Duodenal mucosa (tissue), 2 donors: ENCODE data around the gene HECTD4.

Source experiments
- H3K27ac ChIP-seq: one replicate; pipeline ENCODE4 v1.7.0; 2013; ENCODE audit warnings: low read depth, low read length
- H3K27me3 ChIP-seq, 2 donors: one replicate each; pipeline ENCODE4 v1.7.0; 2013; ENCODE audit warnings: low read length in 2 of 2, control low read depth in 1 of 2; ENCODE audit not compliant: insufficient read depth in 2 of 2, control insufficient read depth in 1 of 2
- H3K36me3 ChIP-seq, 2 donors: one replicate each; pipeline ENCODE4 v1.7.0; 2013; ENCODE audit warnings: low read length in 2 of 2, control low read depth in 1 of 2; ENCODE audit not compliant: insufficient read depth in 2 of 2, control insufficient read depth in 1 of 2
- H3K4me1 ChIP-seq, 2 donors: one replicate each; pipeline ENCODE4 v1.7.0; 2013; ENCODE audit warnings: low read length in 2 of 2, control low read depth in 1 of 2; ENCODE audit not compliant: insufficient read depth in 2 of 2, control insufficient read depth in 1 of 2
- H3K4me3 ChIP-seq, 2 donors: one replicate each; pipeline ENCODE4 v1.7.0; 2013; ENCODE audit warnings: low read length in 2 of 2, low read depth in 1 of 2
- H3K9ac ChIP-seq, 2 donors: one replicate each; pipeline ENCODE4 v1.7.0; 2013; ENCODE audit warnings: low read length in 2 of 2, low read depth in 1 of 2
- H3K9me3 ChIP-seq, 2 donors: one replicate each; pipeline ENCODE4 v1.7.0; 2013; ENCODE audit warnings: low read length in 2 of 2, control low read depth in 1 of 2; ENCODE audit not compliant: control insufficient read depth in 1 of 2

The HECTD4 gene

GRCh38 chr12:112134731-112135130 is 247.5 kb downstream of the HECTD4 start:
- Histone ChIP-seq H3K9me3 (no peaks in the 10 kb centered on the region), H3K27ac (no peak overlapping the region), H3K36me3 (peaks cover 13 to 44% of the 10 kb centered on the region in 2 donors), H3K27me3 (no peaks in the 10 kb centered on the region), H3K4me1 (peaks cover 16 to 17% of the 10 kb centered on the region in 2 donors), H3K9ac (no peak overlapping the region), H3K4me3 (no peak overlapping the region)

DNA sequence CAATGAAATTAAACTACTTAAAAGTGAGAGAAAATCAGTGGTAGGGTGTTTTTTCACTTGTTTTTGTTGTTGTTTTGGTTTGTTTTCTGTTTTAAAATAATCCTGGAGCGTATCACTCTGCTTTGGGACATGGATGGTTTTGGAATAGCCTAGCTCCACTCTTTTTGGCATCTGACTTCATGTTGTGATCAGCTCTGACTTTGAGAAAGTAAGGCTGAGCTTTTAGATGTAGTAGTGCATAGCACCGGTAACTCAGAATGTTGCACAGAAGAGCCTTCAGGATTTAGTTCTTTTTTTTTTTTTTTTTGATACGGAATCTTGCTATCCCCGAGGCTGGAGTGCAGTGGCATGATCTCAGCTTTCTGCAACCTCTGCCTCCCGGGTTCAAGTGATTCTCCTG is 248.8 kb downstream of the HECTD4 start:
- Histone ChIP-seq H3K9ac (no peak overlapping the region), H3K9me3 (no peaks in the 10 kb centered on the region), H3K27ac (no peak overlapping the region), H3K36me3 (peaks cover 13 to 33% of the 10 kb centered on the region in 2 donors), H3K4me3 (no peak overlapping the region), H3K27me3 (no peaks in the 10 kb centered on the region), H3K4me1 (peaks cover 18 to 22% of the 10 kb centered on the region in 2 donors)

DNA sequence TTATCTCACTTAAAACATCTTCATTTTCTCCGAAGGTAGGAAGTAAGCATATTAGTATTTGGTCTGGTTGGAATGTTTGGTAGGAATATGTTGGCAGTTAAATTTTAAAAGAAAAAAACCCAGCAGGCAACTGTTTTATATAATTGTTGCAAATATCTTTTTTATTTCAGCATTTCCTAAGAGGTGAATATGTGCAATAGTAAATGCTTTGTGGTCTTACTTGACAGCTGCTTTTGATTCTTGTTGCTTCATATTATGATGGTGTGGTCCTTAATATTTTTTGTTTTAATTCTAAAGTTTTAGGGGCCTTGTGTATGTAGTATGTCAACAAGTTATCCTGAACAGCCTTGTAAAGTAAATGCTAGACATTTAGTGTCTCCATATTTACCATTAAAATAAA is 250.5 kb downstream of the HECTD4 start:
- peaks cover 22 to 27% of the 10 kb centered on the region in 2 donors for H3K4me1 ChIP-seq
- H3K4me3 ChIP-seq: no peak overlapping the region
- H3K36me3 ChIP-seq: peaks cover 11 to 18% of the 10 kb centered on the region in 2 donors
- H3K9me3 ChIP-seq: no peaks in the 10 kb centered on the region
- H3K27me3 ChIP-seq: no peaks in the 10 kb centered on the region
- H3K9ac ChIP-seq: no peak overlapping the region
- H3K27ac ChIP-seq: no peak overlapping the region

DNA sequence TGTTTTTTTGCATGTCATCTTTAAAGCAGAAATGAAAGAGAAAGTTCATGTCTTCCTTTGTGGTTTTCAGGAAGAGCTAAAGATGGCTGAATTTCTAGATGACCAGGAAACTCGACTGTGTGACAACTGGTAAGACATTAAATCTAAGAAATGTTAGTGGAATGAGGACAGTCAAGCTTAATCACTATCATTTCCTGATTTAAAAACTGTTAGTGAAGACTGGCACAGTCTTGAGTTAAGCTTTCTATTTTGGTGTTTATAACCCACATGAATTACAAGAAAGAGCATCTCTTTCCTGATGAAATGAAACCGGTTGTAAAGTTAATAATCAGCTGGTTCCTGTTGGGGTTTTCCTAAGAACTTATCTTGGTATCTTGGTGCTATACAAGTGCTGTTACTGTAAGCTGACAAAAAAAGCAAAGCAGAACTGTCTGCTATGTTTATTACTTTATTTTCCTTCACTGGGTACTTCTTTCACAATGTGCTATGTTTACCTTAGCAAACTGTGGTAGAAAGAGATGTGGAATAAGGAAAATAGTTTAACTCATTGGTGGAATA is 251.7 kb downstream of the HECTD4 start:
- Histone ChIP-seq H3K27ac (peak overlapping the region; percentile 59), H3K4me1 (peaks cover 28 to 34% of the 10 kb centered on the region in 2 donors), H3K4me3 (peak overlapping the region; percentile 36 to 67), H3K9ac (peak overlapping the region; percentile 15 to 52), H3K36me3 (peaks cover 8% of the 10 kb centered on the region in 2 donors), H3K9me3 (no peaks in the 10 kb centered on the region), H3K27me3 (no peaks in the 10 kb centered on the region)

DNA sequence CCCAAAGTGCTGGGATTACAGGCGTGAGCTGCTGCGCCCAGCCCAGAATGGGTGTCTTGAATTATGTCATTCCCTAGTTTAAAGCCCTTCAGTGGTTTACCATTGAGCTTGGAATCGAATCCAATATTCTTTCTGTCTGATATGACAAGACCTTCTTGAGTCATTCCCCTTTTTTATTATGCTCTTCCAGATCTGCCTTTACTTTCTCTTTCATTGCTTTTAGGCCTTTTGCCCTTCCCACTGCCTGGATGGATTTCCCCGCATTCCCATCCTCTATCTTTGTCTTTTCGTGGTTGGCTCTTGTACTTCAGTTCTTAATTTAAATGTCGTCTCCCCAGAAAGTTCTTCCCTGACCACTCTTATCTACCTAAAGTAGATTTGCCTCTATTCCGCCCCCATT is 255.3 kb downstream of the HECTD4 start:
- Histone ChIP-seq H3K27ac (no peak overlapping the region), H3K9me3 (no peaks in the 10 kb centered on the region), H3K27me3 (no peaks in the 10 kb centered on the region), H3K4me1 (peaks cover 47 to 49% of the 10 kb centered on the region in 2 donors), H3K4me3 (peak overlapping the region; percentile 83 to 94), H3K36me3 (no peaks in the 10 kb centered on the region), H3K9ac (peak overlapping the region in 1 of 2 donors; percentile 84)

DNA sequence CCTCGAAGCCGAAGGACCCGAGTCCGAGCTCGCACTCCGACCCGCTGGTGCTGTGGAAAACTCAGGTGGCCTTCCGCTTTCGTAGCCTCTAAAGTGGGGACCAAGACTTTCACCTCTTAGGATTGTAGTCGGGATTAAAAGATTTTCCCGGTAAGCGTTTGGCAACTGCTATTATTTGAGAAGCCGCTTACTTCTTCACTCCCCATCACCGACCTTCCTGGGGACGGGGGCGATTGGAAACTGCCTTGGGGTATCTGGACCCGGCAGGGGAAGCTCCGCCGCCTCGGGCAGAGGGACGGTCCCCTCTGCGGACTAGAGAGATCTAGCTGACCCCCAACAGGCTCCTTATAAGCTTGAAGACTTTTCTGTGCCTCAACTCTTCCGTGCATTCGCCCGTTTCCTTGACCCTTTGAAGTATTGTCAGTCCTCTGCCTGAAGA is 256.2 kb downstream of the HECTD4 start:
- Histone ChIP-seq H3K9me3 (no peaks in the 10 kb centered on the region), H3K36me3 (no peaks in the 10 kb centered on the region), H3K9ac (peak overlapping the region; percentile 84 to 96), H3K27ac (peak overlapping the region; percentile 88), H3K4me3 (peak overlapping the region; percentile 83 to 94), H3K4me1 (peaks cover 42 to 46% of the 10 kb centered on the region in 2 donors), H3K27me3 (no peaks in the 10 kb centered on the region)

- Histone ChIP-seq H3K4me1 (peaks cover 36 to 40% of the 10 kb centered on the region in 2 donors), H3K4me3 (peak within 1 kb of the TSS; percentile 83 to 94), H3K9ac (peak within 1 kb of the TSS; percentile 84 to 96), H3K27ac (peak within 1 kb of the TSS; percentile 88), H3K36me3 (no peaks in the 10 kb centered on the region), H3K9me3 (no peaks in the 10 kb centered on the region), H3K27me3 (no peaks in the 10 kb centered on the region)
Measured at GRCh38 chr12:112125250-112125999, 256.8 kb downstream of the HECTD4 start, which contains the start of gene TRAFD1. Gene TRAFD1 (plus strand): TSS chr12:112125560. CDS start chr12:112130523, 4,963 bp downstream.

- Histone ChIP-seq H3K4me3 (peak overlapping the region; percentile 83 to 94), H3K36me3 (no peaks in the 10 kb centered on the region), H3K9ac (no peak overlapping the region), H3K9me3 (no peaks in the 10 kb centered on the region), H3K4me1 (peaks cover 34 to 36% of the 10 kb centered on the region in 2 donors), H3K27me3 (no peaks in the 10 kb centered on the region), H3K27ac (no peak overlapping the region)
Measured at GRCh38 chr12:112124918-112125249, 257.3 kb downstream of the HECTD4 start.

DNA sequence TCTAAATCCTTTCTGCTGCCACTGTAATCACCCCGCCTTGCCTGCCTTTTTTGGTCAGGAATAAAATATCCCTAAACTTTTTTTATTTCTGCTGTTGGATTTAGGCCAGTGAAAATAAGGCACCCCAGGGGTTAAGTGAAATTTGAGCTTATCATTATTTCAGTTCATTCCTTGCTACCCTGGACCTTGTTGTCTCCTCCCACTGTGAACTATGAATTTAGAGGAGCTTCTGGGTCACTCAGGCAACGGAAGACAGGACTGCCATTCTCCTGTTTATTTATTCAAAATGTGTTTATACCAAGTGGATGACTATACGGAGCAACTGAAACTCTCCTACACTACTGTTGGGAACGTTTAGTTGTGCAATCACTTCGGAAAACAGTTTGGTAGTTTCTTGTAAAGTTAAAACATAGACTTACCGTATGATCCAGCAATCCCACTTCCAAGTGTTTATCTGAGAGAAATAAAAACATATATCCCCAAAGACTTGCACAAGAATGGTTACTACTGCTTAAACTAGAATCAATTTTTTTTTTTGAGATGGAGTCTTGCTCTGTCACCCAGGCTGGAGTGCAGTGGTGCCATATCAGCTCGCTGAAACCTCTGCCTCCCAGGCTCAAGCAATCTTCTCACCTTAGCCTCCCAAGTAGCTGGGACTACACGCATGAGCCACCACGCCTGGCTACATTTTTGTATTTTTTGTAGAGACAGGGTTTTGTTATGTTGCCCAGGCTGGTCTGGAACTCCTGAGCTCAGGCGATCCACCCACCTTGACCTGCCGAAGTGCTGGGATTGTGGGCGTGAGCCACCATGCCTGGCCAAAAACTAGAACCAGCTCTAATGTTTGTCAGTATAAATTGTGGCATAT is 259.2 kb downstream of the HECTD4 start:
- Histone ChIP-seq H3K27ac (no peak overlapping the region), H3K36me3 (no peaks in the 10 kb centered on the region), H3K4me3 (no peak overlapping the region), H3K9me3 (no peaks in the 10 kb centered on the region), H3K4me1 (peaks cover 29 to 32% of the 10 kb centered on the region in 2 donors), H3K27me3 (no peaks in the 10 kb centered on the region), H3K9ac (no peak overlapping the region)
